Stomach (tissue), 9 donors: ENCODE results near the gene TMEM178B. TPM values are rescaled to one million over a fixed set of nuclear protein-coding genes. Genes with fewer than 3 reads are reported as not detected.

Experiments used
- DNase-seq, 2 donors: peaks; one replicate each; pipeline versions ENCODE4 v3.0.0 to v3.0.0-alpha.2; 2013 to 2019
- H3K27ac ChIP-seq, 5 donors: fragments of 200-600 bp in 4 of 5; sonication (generic) in 4 of 5; one replicate each; pipeline ENCODE4 v1.5.1; 2013 to 2019; ENCODE audit warnings: mild to moderate bottlenecking in 1 of 5, moderate library complexity in 1 of 5
- H3K27me3 ChIP-seq, 3 donors: fragments of 200-600 bp; sonication (generic); one replicate each; pipeline ENCODE4 v1.5.1; 2017 to 2019; ENCODE audit warnings: mixed run types in 1 of 3
- H3K36me3 ChIP-seq, 4 donors: fragments of 200-600 bp; sonication (generic); 1 replicate in 3 of 4; 2 replicates in 1 of 4; pipeline ENCODE4 v1.5.1; 2016 to 2019
- H3K4me1 ChIP-seq, 4 donors: fragments of 200-600 bp; sonication (generic); one replicate each; pipeline ENCODE4 v1.5.1; 2016 to 2019
- H3K4me3 ChIP-seq, 4 donors: fragments of 200-600 bp; sonication (generic) in 3 of 4; one replicate each; pipeline ENCODE4 v1.5.1; 2016 to 2019; ENCODE audit warnings: mild to moderate bottlenecking in 1 of 4
- H3K9me3 ChIP-seq, 4 donors: fragments of 200-600 bp; sonication (generic); one replicate each; pipeline ENCODE4 v1.5.1; 2016 to 2019
- EP300 ChIP-seq: sonication (generic); formaldehyde crosslinking; IDR thresholded peaks from one replicate; pipeline ENCODE4 v1.6.1; 2017; ENCODE audit warnings: antibody characterized with exemption
- POLR2A ChIP-seq, 4 donors: fragments of 450-650 bp; IDR thresholded peaks; one replicate each; pipeline ENCODE4 v1.6.1; 2016; ENCODE audit warnings: antibody characterized with exemption in 4 of 4, control low read depth in 2 of 4, mild to moderate bottlenecking in 1 of 4, moderate library complexity in 1 of 4
- POLR2AphosphoS5 ChIP-seq, 3 donors: sonication (generic); formaldehyde crosslinking; IDR thresholded peaks; one replicate each; pipeline ENCODE4 v1.6.1; 2016; ENCODE audit warnings: antibody characterized with exemption in 3 of 3
- WGBS, 5 donors: extraction: QIAGEN DNeasy Blood & Tissue Kit in 3 of 5; methylation state at CpG; one replicate each; pipeline versions ENCODE4 v1.1.5 to v1.1.7; 2013 to 2018; 5-methylcytosine and 5-hydroxymethylcytosine counted together
- intact Hi-C: fragments of 100-400 bp; cut with DNase I; formaldehyde crosslinking; loops from one replicate; pipeline ENCODE4 v1.15.1; 2023; ENCODE audit warnings: low total_unique reads
- polyA plus RNA-seq, 3 donors: library from polyadenylated mRNA; stranded (reverse); fragments of 200-250 nt; gene quantifications; one replicate each; pipeline ENCODE4 v1.2.3, GENCODE V29; 2013
- total RNA-seq, 5 donors: library from RNA; depleted of rRNA; stranded (reverse); fragments of >200 nt; gene quantifications; one replicate each; pipeline versions ENCODE4 v1.1.0 to v1.2.3, GENCODE V29; 2014 to 2016
- TF ChIP-seq, protein P1 (sequence below), 7 experiments: fragments of 450-650 bp in 4 of 7; fragments of 200-600 bp in 3 of 7; sonication (generic) in 3 of 7; IDR thresholded peaks; one replicate each; pipeline ENCODE4 v1.5.1; 2016 to 2019; ENCODE audit warnings: antibody characterized with exemption in 7 of 7, control low read depth in 2 of 7, mild to moderate bottlenecking in 1 of 7
- donor health status: healthy with polysubstance abuse.
- donor health status: Bipolar disorder and iron deficiency.
- donor health status: healthy.

Gene TMEM178B
- total and polyA plus RNA-seq, 8 donors, result under 0.01 to 1.7 (median 0.15) TPM; not detected in 3

DNA sequence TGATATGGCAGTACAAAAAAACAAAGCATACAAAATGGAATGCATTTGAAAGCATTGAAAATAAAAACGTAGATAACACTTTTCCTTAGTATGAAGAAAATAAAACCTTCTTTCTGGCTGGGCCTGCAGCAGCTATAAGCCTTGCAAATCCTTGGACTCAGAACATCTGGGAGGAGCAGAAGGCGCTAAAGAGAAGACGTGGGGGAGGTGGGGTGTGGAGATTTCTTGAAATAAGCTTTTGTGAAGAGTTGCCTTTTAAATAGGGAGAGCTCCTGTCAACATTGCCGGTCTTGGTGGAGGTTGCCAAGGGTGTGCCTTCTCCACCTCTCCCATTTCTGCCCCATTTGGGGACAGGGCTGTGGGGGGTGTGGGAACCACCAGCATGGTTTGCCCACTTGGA lies 128.7 kb downstream of the TMEM178B start:
- H3K36me3 ChIP-seq, result no peaks in the 10 kb centered on the region
- no peaks in the 10 kb centered on the region for H3K27me3 ChIP-seq
- H3K4me1 ChIP-seq, result no peaks in the 10 kb centered on the region
- no peaks in the 10 kb centered on the region for H3K9me3 ChIP-seq
- no peak overlapping the region for H3K27ac ChIP-seq
- DNase-seq, result no peak
- TF ChIP-seq EP300, result no peak
- TF ChIP-seq, protein P1, sequence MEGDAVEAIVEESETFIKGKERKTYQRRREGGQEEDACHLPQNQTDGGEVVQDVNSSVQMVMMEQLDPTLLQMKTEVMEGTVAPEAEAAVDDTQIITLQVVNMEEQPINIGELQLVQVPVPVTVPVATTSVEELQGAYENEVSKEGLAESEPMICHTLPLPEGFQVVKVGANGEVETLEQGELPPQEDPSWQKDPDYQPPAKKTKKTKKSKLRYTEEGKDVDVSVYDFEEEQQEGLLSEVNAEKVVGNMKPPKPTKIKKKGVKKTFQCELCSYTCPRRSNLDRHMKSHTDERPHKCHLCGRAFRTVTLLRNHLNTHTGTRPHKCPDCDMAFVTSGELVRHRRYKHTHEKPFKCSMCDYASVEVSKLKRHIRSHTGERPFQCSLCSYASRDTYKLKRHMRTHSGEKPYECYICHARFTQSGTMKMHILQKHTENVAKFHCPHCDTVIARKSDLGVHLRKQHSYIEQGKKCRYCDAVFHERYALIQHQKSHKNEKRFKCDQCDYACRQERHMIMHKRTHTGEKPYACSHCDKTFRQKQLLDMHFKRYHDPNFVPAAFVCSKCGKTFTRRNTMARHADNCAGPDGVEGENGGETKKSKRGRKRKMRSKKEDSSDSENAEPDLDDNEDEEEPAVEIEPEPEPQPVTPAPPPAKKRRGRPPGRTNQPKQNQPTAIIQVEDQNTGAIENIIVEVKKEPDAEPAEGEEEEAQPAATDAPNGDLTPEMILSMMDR (IDR thresholded peaks at IDR 0.05), result no peak
- intact Hi-C loops, result no loop called here
- 44 to 50% (median 48%) methylated on average over 4 of the region's 4 CpGs for WGBS, 5 donors
- H3K4me3 ChIP-seq, result no peak overlapping the region

DNA sequence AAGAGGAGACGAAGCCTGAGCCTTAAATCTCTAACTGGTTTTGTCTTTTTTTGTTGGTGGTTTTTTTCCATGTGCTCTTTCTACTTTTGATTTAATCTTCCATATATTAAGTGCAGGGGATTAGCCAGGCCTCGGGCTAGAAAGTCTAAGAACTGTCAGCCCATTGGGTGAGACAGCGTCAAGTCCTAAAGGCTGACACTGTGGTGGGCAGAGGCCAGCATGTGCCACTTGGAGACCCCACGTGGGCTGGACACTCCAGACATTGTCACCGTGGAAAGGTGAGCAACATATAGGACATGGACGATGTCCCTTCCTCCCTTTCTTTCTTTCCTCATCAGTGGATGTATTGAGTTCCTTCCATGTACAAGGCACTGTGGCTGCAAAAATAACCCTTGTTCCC lies 129.3 kb downstream of the TMEM178B start:
- Histone ChIP-seq H3K4me1 (no peaks in the 10 kb centered on the region), H3K9me3 (no peaks in the 10 kb centered on the region), H3K27me3 (no peaks in the 10 kb centered on the region), H3K4me3 (no peak overlapping the region), H3K36me3 (no peaks in the 10 kb centered on the region), H3K27ac (no peak overlapping the region)
- TF ChIP-seq EP300 (no peak), POLR2AphosphoS5 (IDR thresholded peaks at IDR 0.05) (no peak), POLR2A (IDR thresholded peaks at IDR 0.05) (no peak)
- TF ChIP-seq, protein P1 (IDR thresholded peaks at IDR 0.05), result no peak
- 78 to 87% (median 85%) methylated on average over 6 of the region's 6 CpGs for WGBS, 5 donors
- no peak for DNase-seq
- intact Hi-C loops, result no loop called here

DNA sequence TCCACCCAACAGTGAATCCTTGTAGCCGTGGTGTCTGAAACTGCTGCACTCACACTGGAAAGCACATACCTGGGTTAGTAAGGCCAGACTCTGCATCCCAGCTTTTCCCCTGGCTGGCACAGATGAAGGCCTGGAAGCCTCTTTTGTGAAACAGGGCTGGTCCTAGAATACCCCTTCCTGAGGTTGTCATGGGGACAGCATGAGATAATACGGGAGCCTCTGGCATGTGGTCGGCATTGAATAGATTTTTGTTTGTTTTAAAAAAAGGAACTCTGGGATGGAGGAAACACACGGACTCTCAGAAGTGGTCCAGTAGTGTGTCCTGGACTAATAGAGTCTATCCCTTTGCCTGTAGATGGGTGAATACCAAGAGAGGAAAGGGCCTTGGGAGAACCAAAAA lies 129.7 kb downstream of the TMEM178B start:
- DNase-seq, result no peak
- Histone ChIP-seq H3K27me3 (no peaks in the 10 kb centered on the region), H3K36me3 (no peaks in the 10 kb centered on the region), H3K4me3 (no peak overlapping the region), H3K9me3 (no peaks in the 10 kb centered on the region), H3K27ac (no peak overlapping the region), H3K4me1 (no peaks in the 10 kb centered on the region)
- TF ChIP-seq POLR2A (IDR thresholded peaks at IDR 0.05), result no peak
- TF ChIP-seq POLR2AphosphoS5 (IDR thresholded peaks at IDR 0.05), result no peak
- TF ChIP-seq, protein P1 (IDR thresholded peaks at IDR 0.05), result no peak
- TF ChIP-seq EP300, result no peak
- WGBS, 5 donors, result 27 to 42% (median 35%) methylated on average over 4 of the region's 4 CpGs
- intact Hi-C loops, result no loop called here

DNA sequence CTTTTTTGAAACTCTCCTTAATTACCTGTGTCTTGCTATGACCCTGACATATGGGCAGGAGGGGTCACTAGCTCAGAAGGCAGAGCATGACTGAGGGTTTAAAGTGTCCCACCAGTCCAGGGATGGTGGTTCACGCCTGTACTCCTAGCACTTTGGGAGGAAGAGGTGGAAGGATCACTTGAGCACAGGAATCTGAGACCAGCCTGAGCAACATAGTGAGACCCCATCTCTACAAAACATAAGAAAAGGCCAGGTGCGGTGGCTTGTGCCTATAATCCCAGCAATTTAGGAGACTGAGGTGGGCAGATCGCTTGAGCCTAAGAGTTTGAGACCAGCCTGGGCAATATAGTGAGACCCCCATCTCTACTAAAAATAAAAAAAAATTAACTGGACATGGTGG lies 133.8 kb downstream of the TMEM178B start:
- DNase-seq, result no peak
- Histone ChIP-seq H3K9me3 (no peaks in the 10 kb centered on the region), H3K4me1 (no peaks in the 10 kb centered on the region), H3K36me3 (no peaks in the 10 kb centered on the region), H3K27ac (no peak overlapping the region), H3K27me3 (no peaks in the 10 kb centered on the region), H3K4me3 (no peak overlapping the region)
- intact Hi-C loops, result no loop called here
- TF ChIP-seq POLR2A (IDR thresholded peaks at IDR 0.05) (no peak), EP300 (no peak), POLR2AphosphoS5 (IDR thresholded peaks at IDR 0.05) (no peak)
- TF ChIP-seq, protein P1 (IDR thresholded peaks at IDR 0.05), result no peak
- WGBS, 5 donors, result 81 to 92% (median 90%) methylated on average over 3 of the region's 3 CpGs

DNA sequence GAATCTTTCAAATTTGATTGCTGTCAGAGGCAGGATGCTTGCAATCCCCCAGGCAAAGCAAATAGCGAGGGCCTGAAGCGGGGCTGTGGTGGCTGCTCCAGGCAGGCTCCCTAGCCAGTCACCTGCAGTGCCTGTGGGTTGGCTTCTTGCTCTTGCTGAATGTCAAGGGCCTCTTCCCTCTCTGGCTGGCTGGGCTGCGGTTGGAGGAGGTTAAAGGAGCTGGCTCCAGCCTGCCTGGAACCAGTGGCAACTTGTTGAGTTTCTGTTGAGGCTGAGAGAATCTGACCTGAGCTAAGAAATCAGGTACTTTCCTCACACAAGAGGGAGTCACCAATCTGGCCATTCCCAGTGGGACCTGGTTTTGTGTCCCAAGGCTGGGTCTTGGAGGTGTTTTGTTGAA lies 134.7 kb downstream of the TMEM178B start:
- DNase-seq, result no peak
- Histone ChIP-seq H3K27me3 (no peaks in the 10 kb centered on the region), H3K9me3 (no peaks in the 10 kb centered on the region), H3K4me1 (no peaks in the 10 kb centered on the region), H3K36me3 (no peaks in the 10 kb centered on the region), H3K4me3 (no peak overlapping the region), H3K27ac (no peak overlapping the region)
- TF ChIP-seq POLR2AphosphoS5 (IDR thresholded peaks at IDR 0.05) (no peak), EP300 (no peak), POLR2A (IDR thresholded peaks at IDR 0.05) (no peak)
- TF ChIP-seq, protein P1 (IDR thresholded peaks at IDR 0.05), result no peak
- intact Hi-C loops, result no loop called here
- WGBS, 5 donors, result 40 to 80% (median 48%) methylated on average over 3 of the region's 3 CpGs
